NK-92 treated with Interleukin-12 subunit alpha and Interleukin-12 subunit beta, amount 100 ng/mL, for 24 hours (cell line): ENCODE measurements around the gene TIMP3.
A peak's percentile ranks its signal among the peaks of the same experiment; 100 is the strongest.

Experiments used
- DNase-seq: peaks from one replicate; lab custom pipeline; 2025; lab: John Stamatoyannopoulos, UW

The TIMP3 gene

DNA sequence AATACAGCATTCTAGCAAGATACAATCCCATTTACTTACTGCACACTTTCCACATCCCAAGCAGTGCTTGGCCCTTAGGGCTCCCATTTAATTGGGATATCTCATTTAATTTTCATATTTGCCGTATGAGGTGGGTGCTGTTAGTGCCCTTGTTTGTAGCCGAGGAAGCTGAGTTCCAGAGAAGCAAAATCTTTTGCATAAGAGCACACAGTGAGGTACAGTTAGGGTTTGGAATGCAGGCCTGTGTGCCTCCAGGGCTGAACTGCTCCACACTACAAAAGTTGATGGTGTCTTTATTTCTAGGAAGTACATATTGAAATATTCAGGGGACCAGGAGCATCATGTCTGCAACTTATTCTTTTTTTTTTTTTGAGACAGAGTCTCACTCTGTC lies 15.5 kb upstream of the TIMP3 start:
- no peak for DNase-seq

DNA sequence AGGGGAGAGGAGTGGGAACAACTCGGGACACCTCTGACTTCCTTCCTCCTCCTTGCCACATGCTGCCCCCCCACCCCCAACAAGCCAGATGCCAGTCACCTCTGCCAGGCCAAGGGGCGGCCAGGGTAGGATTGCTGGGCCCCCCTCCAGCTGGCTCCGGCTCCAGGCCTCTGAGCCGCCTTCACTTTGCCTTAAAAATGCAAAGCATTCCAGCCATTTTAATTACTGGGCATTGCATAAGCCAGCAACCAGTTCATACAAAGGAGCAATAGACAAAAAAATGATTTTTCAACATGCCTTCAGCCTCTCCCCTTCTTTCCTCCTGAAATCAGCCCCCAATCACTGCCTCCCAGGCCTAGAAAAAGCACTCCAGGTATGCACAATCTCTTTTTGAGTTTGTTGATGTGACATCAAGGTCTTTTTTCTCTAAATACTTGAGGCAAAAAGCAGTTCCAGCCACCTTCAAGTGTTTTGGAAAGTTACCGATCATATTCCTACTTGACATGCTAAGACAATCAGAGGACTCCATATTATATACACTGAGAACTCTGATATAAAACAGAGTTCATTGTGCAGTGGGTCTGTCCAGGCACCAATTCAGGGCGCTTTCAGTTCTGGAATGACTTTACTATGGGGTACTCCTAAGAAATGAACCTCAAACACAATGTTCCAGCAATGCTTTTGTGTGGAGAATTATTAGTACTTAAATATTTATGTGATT lies 12.4 kb upstream of the TIMP3 start:
- DNase-seq, result no peak

DNA sequence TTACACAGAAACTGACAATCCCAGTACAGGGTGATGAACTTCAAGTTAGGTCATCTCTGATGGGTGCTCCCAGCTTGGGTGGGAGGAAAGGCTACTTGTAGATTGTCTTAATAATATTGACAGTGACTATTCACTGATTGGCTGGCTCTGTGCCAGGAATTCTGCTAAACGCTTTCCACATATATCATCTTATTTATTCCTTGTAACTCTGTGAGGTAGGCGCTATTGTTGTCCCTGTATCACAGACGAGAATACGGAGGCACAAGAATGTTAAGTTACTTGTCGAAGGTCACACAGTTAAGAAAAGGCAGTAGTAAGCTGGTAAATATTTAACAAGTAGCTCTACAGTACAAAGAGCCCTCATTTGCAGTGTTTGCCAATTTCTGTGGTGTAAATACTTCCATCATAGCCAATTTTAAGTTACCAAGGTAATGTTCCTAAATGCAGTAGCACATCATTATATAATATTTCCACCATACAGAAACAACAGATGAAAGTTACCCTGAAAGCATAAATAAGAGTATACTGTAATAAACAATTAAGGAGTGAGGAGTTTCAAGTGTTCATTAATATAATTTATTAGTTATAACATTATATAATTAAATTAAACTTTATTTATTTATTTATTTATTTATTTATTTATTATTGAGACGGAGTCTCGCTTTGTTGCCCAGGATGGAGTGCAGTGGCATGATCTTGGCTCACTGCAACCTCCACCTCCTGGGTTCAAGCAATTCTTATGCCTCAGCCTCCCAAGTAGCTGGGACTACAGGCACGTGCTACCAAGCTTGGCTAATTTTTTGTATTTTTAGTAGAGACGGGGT lies 11.5 kb upstream of the TIMP3 start:
- no peak for DNase-seq

DNA sequence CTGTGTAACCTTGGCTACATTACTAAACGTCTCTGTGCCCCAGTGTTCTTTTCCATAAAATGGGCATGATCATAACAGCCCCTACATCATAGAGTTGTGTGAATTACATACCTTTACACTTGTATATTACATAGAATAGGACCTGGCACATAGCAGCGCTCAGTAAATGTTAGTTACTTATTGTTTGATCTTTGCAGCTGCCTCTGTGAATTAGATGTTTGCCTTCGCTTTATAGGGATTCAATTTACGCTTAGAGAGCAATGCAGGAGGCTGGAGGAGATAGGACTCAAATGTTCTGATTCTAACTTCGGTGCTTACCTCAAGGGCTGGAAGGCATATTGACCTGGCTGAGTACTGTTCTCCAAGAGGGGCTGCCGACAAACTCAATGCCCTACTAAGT lies 10.4 kb upstream of the TIMP3 start:
- no peak for DNase-seq

DNA sequence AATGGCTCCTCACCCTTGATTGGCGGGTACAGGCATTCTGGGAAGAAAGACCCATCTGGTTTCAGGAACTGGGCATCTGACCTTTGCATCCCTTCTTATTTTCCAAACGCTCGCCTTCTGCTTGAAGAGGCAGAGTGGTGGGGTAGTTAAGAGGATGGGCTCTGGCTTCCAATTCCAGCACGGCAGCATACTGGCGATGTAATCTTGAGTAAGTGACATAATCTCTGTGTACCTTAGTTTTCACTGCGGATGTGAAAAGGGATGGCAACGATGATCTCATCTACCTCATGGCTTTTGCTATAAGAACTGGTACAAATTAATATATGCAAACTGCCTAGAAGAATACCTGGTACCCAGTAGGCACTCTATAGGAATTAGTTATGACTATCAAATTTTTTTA lies 10.0 kb upstream of the TIMP3 start:
- DNase-seq, result no peak

DNA sequence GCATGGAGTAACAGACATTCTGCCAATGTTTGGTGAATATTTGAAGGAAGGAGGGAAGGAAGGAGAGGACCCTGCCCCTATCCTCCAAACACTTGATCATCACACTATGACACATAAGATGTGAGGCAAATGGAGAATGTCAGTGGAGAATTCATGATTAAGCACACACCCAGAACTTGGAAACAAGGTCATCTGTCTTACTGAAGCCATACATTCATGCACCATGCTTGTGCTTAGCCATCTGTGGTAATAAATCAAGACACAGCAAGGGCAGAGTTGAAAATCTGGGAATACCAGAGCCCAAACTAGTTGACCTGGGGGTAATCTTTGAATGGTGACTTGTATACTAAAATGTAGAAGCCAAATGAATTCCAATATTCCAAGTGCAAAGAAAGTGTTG lies 7.9 kb upstream of the TIMP3 start:
- no peak for DNase-seq

DNA sequence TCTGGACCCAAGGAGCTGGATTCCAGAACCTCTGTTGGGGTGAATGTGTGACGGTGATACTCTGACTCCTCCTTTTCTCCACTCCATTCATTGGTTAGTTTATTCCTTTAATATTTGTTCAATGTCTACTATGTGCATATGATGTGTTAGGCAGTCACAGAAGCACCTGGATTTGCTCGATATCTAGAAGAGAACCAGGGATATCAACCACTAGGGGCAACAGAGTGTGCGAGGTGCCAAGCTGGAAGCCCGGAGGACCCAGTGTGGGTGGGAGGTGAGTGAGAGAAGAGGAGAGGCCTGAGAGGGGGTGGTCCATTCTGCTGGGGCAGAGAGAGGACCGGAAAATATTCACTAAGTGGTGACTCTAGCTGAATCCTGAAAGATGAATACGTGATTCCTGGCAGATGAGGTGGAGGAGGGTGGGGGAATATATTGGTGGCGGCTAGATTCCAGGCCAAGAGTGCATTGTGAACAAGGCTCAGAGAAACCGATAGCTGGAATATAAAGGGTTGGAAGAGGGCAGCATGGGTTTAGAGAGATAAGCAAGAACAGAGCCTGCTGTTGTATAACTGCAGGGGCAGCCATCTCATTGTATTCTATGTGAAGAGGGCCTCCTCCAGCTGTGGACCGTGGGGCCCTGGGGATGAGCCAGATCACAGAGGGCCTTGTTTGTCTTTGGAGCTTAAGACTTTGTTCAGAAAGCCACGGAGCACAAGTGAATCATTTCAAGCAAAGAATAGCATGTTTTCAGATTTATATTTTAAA lies 6.9 kb upstream of the TIMP3 start:
- DNase-seq, result no peak

DNA sequence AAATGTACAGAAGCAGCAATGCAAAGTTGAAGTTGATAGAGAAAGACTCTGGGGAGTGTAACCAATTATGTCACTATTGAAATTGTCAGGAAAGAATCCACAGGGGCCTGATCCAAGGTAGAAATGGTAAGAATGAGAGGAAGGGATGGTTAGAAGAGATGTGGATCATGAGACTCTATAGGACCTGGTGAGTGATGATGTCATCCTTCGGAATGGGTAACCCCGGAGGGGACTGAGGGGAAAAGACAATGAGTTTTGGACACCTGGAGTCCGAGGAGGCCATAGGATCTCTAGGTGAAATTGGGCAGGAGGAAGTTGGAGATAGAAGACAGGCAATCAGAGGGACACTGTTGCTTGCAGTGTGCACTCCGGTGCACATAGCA lies 6.3 kb upstream of the TIMP3 start:
- no peak for DNase-seq

DNA sequence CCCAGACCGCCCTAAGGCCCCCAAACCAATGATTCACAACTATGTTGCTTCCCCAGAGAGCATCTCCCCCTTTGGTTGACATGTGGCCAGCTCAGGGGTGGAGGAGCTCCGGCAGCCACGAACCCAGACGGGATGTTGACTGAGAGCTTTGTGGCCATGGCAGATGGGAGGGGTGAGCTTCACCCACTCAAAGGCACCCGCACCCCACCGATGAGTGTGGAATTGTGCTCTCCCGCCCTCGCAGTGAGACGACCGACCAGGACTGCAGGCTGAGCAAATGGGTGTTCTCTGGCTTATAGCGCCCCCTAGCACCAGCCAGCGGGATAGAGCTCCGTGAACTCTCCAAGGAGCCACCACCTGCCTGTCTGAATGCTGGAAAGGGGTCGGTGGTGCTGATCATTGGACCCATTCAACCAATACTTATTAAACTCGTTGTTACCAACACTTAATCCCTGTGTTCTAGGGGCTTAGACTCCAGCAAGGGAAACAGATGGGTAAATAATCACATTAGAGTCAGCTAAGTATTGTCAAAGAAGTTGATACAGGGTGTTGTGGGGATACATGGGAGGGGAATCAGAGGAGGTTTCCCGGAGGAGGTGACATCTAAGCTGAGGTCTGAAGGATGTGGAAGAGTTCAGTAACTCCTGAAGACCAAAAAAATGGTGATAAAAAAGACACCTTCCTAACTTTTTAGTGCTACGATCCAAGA lies 4.5 kb upstream of the TIMP3 start:
- peak; percentile 8 for DNase-seq

DNA sequence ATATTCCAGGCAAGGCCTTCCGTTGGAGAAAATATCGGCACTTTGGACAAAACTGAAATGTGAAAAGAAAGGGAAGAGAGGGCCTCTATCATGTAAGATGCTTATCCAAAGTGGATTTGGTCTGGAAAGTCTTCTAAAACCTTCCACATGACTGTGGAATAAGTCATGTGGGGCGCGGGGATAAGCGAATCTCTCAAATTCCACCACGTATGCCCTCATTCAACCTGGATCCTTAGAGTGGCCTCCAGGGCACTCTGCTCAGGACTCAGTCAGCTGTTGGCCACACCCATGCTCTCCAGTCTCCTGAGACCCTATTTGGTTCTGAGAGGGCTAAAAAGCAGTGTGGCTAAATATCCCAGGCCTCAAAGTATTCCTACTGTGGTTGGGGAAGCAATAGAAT lies 2.0 kb upstream of the TIMP3 start:
- DNase-seq, result no peak

DNA sequence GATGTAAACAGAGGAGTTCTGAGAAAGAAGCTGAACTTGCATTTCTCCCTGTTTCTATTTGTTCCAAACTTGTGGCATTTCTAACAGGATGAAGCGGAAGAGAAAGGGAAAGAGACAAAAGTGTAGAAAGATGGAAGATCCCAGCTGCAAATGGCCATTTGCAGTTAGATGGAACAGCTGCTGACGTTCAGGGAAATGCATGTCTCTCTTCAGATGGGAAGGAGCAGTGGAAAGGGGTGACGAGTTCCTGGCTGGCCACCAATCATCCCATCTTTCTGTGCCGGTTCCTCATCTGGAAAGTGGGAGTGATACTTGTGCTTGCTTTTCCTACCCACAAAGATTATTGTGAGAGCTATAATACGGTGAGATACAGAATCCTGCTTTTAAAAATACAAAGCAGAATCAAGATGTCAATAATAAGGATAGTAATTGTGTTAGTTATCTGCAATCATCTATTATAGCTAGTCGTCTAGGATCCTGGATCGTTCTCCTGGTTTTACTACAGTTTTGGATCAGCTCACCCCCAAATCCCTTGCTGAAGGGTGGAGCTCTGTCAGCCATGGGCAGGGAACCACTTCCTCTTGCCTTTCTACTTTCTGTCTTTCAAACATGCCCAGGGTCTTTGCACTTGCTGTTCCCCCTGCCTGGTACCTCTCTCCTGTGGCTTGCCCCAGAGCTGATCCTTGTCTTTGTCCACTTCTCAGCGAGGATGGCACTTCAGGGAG lies 1.2 kb upstream of the TIMP3 start:
- DNase-seq, result no peak

DNA sequence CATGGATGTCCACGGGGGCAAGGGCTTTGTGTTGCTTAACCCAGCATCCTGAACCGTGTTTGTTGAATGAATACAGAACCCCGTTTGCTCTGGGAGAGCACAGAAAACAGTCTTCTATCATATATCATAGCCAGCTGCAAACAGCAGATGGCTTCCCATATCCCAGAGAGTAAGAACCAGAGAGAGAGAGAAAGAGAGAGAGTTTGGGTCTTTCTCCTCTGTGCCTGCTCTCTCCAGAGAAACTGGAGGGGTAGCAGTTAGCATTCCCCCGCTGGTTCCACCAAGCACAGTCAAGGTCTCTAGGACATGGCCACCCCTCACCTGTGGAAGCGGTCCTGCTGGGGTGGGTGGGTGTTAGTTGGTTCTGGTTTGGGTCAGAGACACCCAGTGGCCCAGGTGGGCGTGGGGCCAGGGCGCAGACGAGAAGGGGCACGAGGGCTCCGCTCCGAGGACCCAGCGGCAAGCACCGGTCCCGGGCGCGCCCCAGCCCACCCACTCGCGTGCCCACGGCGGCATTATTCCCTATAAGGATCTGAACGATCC lies 440 bp upstream of the TIMP3 start:
- DNase-seq, result no peak

DNA sequence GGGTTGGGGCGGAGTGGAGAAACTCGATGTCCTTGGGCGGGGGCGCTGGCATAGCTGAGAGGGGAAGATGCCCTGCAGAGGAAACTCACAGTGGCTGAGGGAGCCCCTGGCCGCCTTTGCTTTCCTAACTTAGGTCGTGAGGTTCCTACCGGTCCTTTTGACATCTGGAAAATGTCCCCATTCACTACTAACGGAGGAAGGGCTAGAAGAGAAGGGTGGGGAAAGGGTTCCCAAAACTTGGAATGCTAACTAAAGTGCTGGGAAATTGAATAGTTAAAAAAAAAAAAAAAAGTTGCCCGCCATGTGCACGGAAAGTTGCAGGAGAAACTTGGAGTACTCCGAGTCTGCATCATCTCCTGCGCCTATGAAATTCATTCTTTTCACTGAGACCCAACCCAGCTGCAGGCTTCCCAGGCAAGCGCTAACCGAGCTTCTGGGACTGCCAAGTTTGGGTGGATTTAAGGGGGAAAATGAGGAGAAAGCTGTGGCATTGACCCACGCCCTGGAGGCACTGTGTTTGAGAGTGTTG lies 796 bp downstream of the TIMP3 start:
- DNase-seq, result no peak

DNA sequence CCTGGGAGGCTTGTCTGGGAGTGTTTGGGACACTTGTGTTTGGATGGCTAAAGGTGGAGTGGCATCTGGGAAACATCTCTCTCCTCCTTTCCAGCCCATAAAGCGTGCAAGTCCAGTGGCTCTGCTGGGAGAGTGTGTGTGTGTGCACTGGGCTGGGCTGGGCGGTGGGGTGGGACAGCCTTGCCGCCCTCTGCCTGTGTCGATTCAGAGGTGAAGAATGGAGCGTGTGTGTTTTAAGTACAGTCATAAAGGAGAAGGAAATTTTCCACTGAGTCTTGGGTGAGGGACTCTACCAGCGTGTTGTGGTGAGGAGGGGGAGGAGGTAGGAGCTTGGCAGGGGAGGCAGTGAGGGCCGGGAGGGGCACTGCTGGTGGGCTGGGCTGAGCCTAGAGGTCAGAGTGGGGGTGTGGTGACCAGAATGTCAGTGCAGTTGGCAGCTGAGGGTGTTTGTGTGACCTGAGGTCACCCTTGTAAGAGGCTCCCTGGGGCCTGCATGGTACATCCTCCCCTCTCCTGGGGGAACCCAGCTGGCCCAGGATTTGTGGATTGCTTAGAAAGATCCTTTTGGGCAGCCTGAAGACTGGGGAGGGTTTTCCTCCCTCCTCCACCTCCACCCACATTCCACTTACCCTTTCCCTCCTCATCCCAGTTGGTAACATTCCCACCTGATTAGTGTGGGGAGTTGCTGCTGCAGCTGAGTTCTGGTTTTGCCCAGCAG lies 1.7 kb downstream of the TIMP3 start:
- no peak for DNase-seq

DNA sequence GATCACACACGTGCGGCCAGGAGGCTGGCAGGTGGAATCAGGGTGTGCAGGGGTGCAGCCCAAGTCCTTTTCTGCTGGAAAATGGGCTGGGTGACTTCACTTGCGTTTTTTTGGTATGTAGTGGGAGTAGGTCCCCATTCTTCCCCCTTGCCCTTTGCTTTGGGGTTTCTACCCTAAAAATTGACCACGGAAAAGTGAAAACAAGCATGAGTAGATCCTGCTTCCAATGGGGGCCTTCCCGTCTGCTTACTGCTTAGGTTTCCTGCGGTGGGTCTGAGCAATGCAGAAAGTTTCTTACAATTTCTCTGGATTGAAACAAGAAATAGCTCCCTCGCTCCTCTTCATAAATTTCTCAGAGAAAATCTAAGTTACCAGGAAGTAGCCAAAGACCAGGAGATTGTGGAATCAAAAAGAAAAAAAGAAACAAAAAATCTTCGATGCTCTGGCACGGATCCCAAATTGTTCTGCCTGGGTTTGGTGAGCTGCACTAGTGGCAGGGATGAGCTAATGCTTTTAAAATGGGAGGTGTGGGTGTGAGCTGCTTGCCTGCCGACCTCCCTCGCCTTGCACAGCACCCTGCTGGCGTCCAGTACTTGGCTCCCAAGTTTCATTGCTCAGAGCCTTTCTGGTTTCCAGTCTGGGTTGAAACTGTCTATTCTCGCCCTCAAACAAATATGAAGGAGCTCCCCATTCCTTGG lies 2.4 kb downstream of the TIMP3 start:
- no peak for DNase-seq

DNA sequence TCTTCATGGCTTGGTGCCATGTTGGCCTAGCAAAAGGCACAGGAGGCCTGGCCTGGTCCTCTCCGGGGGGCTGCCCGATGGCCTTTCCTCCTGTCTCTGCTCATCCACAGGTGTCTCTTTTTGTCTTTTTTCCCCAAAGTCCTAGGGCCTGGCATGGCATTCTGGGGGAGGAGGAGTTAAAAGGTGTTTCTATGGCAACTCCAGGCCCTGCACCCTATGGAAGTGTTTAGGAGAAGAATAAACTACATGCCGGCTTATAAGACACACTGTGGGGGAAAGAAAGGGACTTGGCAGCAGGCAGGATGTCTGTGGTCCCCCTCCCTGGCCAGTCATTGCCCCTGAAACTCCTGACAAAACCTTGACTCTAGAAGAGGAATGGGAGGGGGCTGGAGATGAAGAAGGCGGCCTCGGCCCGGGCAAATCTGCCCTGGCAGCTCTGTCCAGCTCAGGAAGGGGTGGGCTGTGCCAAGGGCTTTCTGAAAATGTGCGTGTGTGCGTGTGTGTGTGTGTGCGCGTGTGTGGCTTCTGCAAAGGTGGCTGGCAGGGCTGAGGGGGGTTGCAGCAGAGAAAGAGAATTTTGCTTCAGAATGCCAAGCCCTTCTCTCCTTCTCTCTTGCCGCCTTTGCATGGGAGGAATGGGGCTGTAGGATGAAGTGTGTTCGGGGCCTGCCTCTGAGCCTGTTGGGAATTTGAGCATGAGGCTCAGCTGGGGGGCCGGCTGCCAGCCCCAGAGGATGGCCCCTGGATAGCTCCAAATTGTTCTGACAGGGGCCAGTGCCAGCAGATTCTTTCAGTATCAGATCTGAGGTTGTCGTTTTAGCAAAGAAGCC lies 3.2 kb downstream of the TIMP3 start:
- DNase-seq, result no peak

DNA sequence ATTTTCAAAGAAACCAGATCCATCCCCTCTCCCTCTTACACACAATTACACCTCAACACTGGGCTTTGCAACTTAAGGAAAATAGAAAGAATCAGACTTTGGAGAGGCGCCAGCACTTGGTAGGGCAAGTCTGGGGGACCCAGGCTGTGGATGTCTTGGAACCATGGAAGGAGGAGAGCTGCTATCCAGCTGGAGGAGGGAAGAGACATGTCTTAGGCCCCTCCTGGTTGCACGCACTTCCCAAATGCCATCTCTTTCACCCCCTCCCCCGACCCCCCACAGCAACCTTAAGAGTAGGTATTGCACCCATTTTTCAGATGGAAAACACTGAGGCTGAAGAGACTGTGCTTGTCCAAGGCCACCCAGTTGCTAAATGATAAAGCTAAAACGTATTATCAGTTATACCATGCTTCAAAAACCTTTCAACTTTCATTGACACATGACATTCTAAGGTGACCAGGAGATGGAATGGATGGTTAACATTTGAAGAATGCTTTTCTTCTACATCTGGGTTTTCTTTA lies 3.9 kb downstream of the TIMP3 start:
- DNase-seq, result no peak

DNA sequence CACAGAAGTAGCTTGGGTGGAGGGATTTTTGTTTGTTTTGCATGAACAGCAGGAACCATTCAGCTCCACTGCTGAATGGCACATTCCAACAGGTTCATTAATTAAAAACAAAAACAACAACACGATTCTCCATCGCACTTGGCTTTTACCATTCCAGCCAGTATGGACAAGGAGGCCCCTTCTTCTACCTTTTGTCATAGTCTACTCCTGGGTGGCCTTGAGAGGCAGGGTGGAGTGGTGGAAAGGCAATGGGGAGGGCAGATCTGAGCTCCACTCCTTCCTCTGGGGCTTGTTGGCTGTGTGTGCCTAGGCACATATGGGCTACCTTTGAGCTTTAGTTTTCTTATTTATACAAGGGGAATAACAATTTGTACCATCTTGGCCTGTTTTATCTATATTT lies 4.8 kb downstream of the TIMP3 start:
- no peak for DNase-seq

DNA sequence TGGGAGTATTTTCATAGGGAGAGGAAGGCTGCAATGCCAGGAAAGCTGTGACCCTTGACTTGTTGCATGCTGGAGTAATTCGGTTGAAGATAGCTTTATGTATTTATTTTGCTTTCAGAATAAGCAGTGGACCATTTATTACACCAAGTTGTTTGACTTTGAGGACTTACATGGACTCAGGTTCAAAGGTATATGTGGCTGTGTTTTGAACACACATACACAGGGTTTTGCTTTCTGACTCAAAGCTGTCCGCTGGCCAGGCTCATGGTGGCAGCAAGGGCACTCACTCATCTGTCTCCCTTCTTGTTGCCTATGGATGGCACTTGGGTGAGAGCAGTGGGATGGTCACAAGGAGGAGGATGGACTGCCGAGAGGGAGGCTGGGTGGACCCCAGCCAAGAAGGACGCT lies 6.5 kb downstream of the TIMP3 start:
- no peak for DNase-seq
